Measurements from ENCODE around the gene CFAP77.
"Not testable (repeated sequence)": the region's sequence is repeated elsewhere in the genome, so short reads cannot be mapped to it uniquely, and the experiment has no call there.

Gene CFAP77

DNA sequence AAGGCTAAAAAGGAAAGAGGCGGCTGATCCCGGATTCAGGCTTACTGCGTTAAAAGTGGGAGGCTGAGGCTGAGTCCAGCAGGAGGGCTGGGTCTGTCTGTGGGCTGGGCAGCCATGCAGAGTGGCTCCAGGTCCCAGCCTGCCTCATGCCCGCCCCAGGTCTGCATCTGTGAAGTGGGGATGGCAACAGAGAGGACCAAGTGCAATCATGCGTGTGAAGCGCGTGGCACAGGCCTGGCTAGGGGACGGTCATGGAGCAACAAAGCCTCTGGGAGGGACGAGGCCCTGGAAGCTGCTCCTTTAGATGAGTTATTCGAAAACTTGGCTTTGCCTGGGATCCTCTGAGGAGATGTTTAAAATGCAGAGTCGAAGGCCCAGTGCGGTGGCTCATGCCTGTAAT lies 142.0 kb downstream of the CFAP77 start:
- no peak for DNase-seq

DNA sequence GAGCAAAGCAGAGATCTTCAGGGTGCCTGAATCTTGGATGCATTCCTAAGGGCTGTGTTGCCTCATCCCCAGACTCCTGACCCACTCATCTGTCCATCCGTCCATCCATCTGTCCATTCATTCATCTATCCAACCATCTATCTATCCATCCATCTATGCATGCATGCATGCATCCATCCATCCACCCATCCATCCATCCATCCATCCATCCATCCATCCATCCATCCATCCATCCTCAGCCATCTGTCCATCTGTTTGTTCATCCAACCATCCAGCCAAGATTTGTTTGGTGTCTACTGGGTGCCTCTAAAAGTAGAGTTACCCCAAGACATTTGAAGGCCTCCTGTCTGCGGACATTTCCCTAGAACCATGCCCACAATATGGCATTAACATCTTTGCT lies 144.7 kb downstream of the CFAP77 start:
- no peak for DNase-seq

DNA sequence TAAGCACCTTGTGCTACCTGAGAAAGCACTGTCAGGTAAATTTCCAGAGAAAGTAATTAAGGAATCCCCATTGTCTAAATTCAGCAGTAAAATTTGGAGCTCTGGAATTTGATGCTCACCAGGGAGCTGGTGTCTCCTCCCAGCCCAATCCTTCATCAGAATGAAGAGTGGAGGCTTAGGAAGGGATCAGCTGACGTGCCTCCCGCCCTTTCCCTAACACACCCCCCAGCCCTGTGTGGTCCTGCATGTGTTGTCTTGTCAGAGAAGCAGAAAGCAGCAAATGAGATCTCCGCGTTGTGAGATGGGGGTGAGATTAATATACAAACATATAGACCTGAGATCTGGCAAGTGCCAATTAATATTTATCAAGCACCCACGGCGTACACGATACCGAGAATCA lies 145.5 kb downstream of the CFAP77 start:
- no peak for DNase-seq

DNA sequence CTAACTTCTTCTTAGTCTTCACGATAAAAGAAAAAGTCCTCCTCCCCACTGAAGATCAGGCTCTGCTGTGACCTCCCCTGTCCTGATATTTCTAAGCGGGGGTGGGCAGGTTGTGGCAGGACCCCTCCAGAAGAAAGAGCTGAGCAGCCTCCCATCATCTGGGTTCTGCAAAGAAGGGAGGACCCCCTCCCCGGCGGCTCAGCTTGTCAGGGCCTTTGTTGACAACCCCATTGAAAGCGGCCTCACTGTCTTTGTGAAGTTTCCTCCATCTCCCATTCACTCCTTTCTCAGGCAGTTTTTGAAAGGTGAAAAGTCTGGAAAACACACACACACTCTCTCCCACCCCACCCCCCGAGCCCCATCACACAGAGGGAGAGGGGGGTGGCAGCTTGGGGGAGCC lies 146.2 kb downstream of the CFAP77 start:
- DNase-seq = no peak

DNA sequence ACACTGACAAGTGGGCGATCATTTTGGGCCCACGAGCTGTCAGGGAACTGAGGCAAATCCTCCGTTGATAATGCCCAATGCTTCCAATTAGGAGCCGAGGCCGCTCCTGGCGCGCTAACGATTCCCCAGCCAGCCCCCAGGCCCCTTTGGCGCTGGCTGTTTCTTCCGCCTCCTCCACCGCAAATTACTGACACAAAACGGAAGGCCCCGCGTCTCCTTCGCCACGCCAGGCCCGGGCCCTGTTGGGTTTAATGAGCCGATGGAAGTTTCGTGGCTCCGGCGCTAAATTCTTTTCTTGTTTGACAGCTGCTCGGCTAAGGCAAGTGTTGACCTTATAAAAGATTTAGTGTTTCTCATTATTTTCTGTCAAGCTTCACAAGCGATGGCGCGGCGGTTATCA lies 146.7 kb downstream of the CFAP77 start:
- DNase-seq = no peak

DNA sequence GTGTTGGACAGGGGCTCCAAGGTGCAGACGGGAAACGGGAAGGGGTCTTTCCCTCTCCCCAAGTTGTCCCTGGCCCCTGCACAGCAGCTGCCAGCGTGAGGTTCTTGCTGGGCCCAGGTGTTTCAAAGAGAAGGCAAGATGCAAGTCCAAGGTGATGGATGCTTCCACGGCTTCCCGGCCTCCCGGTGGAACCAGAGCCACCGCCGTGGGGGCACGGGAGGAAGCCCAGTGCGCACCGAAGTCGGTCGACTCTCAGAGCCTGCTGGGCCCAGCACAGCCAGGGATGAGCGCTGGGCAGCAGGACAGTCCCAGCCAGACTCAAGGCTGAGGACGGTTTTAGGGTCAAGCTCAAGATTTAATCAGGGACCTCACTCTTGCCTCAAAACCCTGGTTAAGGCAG lies 147.1 kb downstream of the CFAP77 start:
- DNase-seq = no peak

DNA sequence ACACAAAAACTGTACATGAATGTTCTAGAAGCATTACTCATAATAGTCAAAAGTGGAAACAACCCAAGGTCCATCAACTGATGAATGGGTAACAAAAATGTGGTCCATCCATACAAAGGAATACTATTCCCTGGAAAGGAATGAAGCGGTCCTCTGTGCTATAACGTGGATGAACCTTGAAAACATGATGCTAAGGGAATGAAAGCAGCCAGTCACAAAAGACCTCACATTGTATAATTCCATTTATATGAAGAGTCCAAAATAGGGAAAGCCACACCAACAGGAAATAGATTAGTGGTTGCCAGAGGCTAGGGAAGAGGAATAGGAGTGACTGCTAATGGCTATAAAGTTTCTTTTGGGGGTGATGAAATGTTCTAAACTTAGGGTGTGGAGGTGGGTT lies 149.7 kb downstream of the CFAP77 start:
- DNase-seq = no peak

DNA sequence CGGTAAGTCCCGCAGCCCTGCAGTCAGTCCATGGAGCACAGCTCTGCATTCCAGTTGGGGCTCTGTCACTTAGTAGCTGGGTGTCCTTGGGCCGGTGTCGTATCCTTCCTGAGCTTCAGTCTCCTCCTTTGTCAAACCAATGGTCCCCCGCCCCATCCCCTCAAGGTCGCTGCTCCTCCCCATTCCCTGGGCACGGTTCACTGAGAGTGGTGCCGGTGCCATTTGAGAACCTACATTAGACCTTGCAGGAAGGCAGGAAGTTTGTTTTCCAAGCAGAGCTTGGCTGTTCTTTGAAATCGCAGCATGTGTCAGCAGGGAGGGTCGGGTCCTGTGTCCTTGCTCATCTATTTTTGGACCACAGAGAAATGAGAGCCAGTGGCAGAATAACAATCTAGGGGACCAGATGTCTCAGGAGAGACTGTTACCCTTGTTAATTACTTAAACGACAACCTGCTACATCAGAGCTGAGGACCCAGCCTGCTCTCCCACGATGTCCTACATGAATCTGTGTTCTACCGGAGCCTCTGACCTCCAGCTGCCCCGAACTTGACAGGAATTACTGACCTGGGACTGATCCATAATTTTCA lies 150.7 kb downstream of the CFAP77 start:
- no peak for DNase-seq

DNA sequence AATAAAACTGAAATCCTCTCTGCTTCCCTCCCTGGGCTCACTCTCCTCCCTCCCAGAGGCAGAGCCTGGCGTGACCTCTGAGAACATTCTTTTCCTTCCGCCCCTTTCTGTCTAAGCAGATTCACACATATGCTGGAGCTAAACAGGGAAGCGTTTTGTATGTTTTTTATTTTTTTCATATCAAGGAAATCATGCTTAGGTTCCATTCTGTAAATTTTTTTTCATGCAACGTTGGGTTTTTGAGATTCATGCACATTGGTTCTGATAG lies 152.2 kb downstream of the CFAP77 start:
- DNase-seq = no peak

DNA sequence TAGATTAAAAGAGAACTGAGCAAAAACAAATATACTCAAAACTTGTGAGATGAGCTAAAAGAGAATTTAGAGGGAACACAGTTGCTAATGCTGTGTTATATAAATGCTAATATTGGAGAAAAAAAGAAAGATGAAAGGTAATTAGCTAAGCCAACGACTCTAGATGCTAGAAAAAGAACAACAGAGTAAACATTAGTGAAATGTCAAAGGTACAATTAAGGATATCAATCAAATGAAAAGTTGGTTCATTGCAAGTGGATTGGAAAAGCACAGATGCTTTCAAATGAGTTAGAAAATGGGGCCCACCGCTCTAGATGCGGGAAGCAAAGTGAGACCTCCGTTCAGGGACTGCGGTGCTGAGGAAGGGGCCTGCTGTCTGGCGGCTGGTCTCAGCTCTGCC lies 154.5 kb downstream of the CFAP77 start:
- no peak for DNase-seq

DNA sequence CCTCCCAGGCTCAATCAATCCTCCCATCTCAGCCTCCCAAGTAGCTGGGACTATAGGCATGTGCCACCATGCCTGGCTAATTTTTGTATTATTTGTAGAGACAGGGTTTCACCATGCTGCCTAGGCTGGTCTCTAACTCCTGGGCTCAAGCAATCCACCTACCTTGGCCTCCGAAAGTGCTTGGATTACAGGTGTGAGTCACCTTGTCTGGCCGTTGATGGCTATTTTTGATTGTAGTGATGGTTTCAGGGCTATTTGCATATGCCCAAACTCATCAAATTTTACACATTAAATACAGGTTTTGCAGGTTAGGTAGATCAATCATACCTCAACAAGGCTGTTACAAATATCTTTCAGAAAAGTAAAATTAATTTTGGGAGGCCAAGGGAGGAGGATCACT lies 158.8 kb downstream of the CFAP77 start:
- DNase-seq = not testable (repeated sequence)

DNA sequence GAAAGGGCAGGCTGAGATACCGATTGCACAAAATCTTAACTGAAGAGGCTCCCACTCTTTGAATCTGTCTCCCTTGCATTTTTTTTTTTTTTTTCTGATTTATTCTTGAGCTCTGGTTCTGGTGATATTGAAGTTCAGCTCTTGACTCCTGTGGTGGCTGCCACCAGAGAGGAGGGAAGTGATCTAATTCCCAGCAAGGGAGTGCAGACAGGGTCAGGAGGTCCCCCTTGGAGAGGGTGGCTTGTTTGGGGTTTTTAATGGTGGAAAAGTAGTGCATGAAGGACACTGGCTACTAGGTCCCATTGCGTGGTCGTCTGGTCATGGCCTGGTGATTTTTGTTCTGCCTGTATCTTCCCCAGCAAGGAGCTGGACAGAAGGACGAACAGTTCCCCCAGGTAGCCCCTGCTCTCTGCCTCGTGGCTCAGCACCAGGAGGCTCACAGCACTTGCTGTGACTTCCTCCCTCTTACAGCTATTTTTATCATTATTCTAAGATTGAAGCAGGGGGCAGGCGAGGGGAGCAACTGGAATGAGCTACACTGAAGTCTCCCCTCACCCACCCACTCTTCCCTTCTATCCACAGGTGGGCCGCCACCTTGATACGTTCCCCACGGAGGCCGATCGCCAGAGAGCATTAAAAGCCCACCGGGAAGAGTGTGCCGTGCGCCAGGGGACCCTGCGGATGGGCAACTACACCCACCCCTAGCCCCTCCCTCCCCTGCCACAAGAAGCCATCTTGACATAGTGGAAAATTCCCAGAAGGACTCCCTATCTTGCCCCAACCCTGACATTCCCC lies 162.0 kb downstream of the CFAP77 start:
- DNase-seq = no peak

DNA sequence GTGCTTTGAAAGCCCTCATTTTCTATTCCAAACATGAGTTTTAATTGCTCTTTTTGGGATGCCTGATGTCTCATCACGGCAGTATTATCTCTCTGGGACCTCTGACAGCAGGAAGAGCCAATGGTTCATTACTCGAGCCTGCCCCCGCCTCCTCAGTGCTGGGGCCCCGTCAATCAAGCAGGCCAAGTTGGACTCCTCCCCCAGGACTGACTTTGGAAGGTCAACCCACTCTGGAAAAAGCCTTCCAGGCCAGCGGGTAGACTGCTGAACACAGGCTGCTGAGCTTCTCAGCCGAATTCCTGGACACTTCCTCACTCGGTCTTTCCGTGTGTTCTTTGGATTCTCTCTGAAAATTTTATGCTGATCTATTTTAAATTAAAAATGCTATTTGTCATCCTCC lies 162.9 kb downstream of the CFAP77 start:
- DNase-seq = no peak

DNA sequence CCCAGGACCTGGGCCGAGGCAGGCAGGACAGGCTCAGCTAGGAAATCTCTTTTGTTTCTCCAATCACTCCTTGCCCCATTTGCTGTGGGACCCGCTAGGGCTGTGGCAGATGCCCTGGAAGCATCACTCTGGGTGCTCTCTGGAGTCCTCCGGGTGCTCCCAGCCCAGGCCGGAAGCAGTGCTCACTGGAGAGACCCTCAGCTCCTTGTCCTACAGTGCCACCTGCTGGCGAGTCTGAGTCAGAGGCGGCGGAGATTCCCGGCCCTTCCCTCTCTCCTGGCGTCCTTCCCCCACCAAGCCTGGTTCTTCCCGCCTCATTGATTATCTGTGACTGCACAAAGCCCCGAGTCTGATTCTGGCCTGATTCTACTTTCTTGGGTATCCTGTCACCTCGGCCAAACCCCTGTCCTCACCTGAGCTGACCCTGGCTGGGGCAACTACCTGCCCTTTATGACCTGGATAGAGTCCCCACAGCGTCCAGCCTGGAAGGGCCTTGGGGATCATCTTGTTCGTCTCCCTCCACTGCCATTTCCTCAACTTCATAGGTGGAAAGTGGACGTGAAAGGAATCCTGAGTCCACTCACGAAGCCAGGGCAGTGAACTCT lies 165.1 kb downstream of the CFAP77 start:
- DNase-seq = peak; percentile 16

DNA sequence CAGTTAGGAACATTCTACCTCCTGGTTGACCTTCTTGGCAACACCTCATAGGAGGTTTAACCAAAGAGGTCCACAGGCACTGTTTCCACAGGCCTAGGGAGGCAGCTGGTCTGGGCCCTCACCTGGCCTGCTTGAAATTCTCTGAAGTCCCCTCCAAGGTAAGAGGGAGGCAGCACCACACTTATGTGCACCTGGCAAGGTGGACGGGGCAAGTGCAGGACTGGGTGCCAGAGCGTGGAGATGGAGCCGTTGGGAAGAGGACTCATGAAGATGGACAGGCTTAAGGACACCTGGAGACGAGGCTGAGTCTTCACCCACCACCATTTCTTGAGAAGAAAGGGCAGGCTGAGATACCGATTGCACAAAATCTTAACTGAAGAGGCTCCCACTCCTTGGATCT lies 165.8 kb downstream of the CFAP77 start:
- no peak for DNase-seq

DNA sequence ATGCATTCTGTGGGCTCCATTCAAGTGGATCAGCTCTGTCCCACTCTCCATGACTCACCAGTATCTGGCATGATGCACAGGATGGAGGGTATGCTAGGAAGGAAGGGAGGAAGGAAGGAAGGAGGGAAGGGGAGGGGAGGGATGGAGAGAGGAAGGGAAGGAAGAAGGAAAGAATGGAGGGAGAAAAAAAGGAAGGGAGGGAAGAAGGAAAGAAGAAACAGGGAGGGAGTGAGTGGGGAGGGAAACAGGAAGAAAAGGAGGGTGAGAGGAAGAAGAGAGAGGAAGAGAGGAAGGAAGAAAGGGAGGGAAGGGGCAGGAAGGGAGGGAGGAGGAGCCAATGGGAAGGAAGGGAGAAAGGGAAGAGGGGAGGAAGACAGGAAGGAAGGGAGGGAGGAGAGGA lies 167.1 kb downstream of the CFAP77 start:
- DNase-seq = no peak

DNA sequence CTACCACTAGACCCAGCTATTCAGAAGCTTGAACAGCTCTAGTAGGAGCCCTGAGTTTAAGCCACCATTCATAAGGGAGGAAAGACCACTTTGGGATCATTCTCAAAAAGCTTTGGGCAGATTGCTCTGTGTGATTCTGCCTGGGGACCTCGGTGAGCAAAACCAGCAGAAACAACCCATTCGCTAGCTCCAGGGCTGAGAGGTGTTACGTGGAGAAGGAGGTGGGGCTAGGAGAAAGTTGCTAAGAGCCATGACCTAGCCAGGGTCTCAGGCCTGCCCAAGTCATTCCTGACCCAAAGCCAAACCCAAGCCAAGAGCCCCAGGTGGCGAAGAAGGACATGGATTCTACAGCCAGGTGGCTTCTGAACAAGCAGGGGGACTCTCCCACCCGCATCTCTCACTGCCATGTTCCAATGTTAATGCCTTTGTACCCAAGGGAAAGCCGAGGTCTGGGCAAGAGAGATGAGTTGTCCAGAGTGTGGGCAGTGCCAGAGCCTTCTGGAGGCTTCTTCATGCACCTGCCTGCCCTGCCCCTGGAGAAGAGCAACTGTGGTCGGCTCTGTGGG lies 168.4 kb downstream of the CFAP77 start:
- no peak for DNase-seq

DNA sequence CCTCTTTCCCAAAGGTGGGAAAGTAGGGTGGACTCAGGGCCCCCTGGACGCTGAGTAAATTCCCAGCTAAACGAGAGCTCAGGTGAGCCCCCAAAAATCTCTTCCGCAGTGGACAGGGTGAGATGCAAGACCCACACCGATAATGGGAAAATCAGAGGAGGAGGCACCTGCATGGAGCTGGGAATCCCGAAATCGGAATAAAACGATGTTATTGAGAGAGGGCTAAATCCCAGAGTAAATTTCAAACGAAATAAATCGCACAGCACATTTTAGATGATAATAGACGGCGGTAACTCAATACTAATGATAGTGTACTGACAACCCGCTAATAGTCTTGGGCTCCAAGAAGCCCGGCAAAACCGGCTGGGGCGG lies 169.4 kb downstream of the CFAP77 start:
- DNase-seq = no peak

DNA sequence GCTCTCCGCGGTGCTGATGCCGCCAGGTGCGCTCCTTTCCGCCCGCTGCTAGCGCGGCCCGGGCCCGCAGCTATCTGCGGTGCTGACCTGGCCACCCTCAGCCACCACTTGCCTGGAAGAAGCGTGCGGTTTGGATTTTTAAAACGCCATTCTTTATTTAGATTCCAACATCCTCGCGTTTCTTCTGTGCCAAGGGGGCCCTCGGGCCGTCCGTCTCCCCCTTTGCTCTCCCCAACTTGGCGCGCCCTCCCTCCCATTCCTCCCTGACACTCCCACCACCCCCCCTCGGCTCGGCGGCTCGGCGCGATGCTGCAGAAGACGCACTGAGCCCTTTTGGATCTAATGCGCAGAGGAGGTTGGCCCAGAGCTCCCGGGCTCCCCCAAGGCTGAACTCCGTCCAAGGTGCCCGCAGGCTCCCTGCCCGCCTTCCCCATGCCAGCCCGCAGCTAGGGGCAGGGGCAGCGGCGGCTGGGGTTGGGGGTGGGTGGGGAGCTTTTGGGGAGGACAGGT lies 172.3 kb downstream of the CFAP77 start, which contains the start of gene BARHL1:
Gene BARHL1, plus strand, starts transcription at position 331 of the 510 bp plus-strand sequence. CDS start 192 bp downstream, outside the sequence.
- DNase-seq = no peak

DNA sequence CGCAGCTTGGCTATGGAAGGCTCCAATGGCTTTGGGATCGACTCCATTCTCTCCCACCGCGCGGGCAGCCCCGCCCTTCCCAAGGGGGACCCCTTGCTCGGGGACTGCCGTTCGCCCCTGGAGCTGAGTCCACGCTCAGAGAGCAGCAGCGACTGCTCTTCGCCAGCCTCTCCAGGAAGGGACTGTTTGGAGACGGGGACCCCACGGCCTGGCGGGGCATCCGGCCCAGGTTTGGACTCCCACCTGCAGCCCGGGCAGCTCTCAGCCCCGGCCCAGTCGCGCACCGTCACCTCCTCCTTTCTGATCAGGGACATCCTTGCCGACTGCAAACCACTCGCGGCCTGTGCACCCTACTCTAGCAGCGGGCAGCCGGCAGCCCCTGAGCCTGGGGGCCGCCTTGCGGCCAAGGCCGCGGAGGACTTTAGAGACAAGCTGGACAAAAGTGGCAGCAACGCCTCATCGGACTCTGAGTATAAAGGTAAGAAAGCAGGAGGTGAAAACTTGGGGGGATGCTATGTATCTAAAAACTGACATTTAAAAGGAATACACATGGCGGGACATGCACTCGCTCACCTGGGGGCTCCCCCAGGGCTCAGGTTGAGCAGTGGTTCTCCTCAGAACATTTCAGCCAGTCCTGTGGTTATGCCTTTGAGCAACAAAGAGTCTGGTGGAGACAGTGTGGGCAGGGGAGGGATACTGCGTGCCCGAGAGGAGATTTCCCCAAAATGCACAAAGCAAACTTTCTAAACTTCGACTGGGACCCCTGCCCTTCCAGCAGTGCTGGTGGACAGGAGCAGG lies 173.0 kb downstream of the CFAP77 start:
- no peak for DNase-seq

DNA sequence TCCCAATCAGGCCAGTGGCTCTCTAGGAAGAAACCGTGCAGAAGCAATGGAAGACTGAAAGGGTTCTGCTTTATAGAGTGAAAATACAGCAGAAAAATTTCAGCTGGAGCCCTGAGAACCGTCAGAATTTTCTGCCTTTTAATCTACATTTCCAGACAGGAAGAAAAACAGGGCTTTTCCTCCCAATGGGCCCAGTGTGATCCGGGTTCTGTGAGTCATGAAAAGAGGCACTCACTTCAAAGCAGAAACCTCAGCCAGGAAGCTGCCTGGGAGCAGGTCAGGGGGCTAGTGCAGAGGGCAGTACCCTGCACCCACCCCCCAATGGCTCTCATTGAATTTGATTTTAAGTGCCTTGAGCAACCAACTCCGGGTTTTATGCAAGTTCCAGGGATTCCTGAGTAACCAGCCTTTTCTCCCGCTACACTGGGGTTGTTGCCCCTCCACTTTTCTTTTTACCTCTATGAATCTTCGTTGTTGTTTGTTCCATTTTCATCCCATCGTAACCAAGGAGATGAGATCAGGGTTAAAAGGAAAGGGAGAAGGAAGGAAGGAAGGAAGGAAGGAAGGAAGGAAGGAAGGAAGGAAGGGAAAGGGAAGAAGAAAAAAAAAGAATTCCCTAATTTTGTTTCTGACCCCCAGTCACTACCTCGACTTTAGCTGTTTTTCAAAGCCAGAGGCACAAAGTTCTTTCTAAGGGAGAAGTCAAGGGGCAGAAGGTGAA lies 173.7 kb downstream of the CFAP77 start:
- no peak for DNase-seq

Data from activated CD4-positive, alpha-beta T cell treated with anti-CD3 and anti-CD28 coated beads for 1 hour (primary cell).